ENCODE data around the gene SV2B.
A peak's percentile ranks its signal among the peaks of the same experiment; 100 is the strongest.

SV2B gene

GRCh38 chr15:91264651-91265351 is 164.7 kb downstream of the SV2B start:
- no peak overlapping the region for H3K4me3 ChIP-seq (ENCODE audit: low read depth, low read length)
- TF ChIP-seq CTCF (IDR thresholded peaks at IDR 0.05; ENCODE audit: insufficient read depth, low read depth, low read length, missing control alignments): no peak
- DNase-seq (ENCODE audit: low read depth): no peak

GRCh38 chr15:91265416-91265940 is 165.4 kb downstream of the SV2B start:
- H3K4me3 ChIP-seq (ENCODE audit: low read depth, low read length): no peak overlapping the region
- no peak for TF ChIP-seq CTCF (IDR thresholded peaks at IDR 0.05; ENCODE audit: insufficient read depth, low read depth, low read length, missing control alignments)
- no peak for DNase-seq (ENCODE audit: low read depth)

GRCh38 chr15:91268510-91268909 is 168.5 kb downstream of the SV2B start:
- no peak overlapping the region for H3K4me3 ChIP-seq (ENCODE audit: low read depth, low read length)
- TF ChIP-seq CTCF (IDR thresholded peaks at IDR 0.05; ENCODE audit: insufficient read depth, low read depth, low read length, missing control alignments): peak; percentile 55
- DNase-seq (ENCODE audit: low read depth): peak; percentile 32

- DNase-seq (ENCODE audit: low read depth): no peak
- TF ChIP-seq CTCF (IDR thresholded peaks at IDR 0.05; ENCODE audit: insufficient read depth, low read depth, low read length, missing control alignments): no peak
- H3K4me3 ChIP-seq (ENCODE audit: low read depth, low read length): no peak overlapping the region
Observed at GRCh38 chr15:91270747-91271146, 170.7 kb downstream of the SV2B start.

- peak; percentile 70 for DNase-seq (ENCODE audit: low read depth)
- peak; percentile 74 for TF ChIP-seq CTCF (IDR thresholded peaks at IDR 0.05; ENCODE audit: insufficient read depth, low read depth, low read length, missing control alignments)
- no peak overlapping the region for H3K4me3 ChIP-seq (ENCODE audit: low read depth, low read length)
Observed at GRCh38 chr15:91271565-91272153, 171.6 kb downstream of the SV2B start.

GRCh38 chr15:91275844-91276243 is 175.8 kb downstream of the SV2B start:
- DNase-seq (ENCODE audit: low read depth): no peak
- no peak for TF ChIP-seq CTCF (IDR thresholded peaks at IDR 0.05; ENCODE audit: insufficient read depth, low read depth, low read length, missing control alignments)
- H3K4me3 ChIP-seq (ENCODE audit: low read depth, low read length): no peak overlapping the region
